Osteocyte (in vitro differentiated cells): ENCODE data around the gene EFCC1. TPM values are rescaled to one million over a fixed set of nuclear protein-coding genes. Genes with fewer than 3 reads are reported as not detected.

Source experiments
- DNase-seq: peaks from one replicate; pipeline ENCODE4 v3.0.0; 2021; ENCODE audit warnings: mixed read lengths; ENCODE audit not compliant: unreplicated experiment; ENCODE audit errors: extremely low spot score
- H3K27ac Mint-ChIP-seq: one replicate; pipeline ENCODE4 v1.8.0; 2021; ENCODE audit warnings: mild to moderate bottlenecking, mixed read lengths; ENCODE audit not compliant: unreplicated experiment
- H3K27me3 Mint-ChIP-seq: one replicate; pipeline ENCODE4 v1.8.0; 2021; ENCODE audit warnings: mixed read lengths; ENCODE audit not compliant: unreplicated experiment
- H3K36me3 Mint-ChIP-seq: one replicate; pipeline ENCODE4 v1.8.0; 2021; ENCODE audit warnings: mixed read lengths; ENCODE audit not compliant: unreplicated experiment
- H3K4me1 Mint-ChIP-seq: one replicate; pipeline ENCODE4 v1.8.0; 2021; ENCODE audit warnings: mixed read lengths; ENCODE audit not compliant: unreplicated experiment
- H3K4me3 Mint-ChIP-seq: one replicate; pipeline ENCODE4 v1.8.0; 2021; ENCODE audit warnings: mild to moderate bottlenecking, moderate library complexity, mixed read lengths; ENCODE audit not compliant: unreplicated experiment
- H3K9me3 Mint-ChIP-seq: one replicate; pipeline ENCODE4 v1.8.0; 2021; ENCODE audit warnings: mixed read lengths; ENCODE audit not compliant: unreplicated experiment
- CTCF ChIP-seq: fragments of 200-600 bp; sonication (generic); IDR thresholded peaks from 2 replicates; pipeline ENCODE4 v1.5.0; 2021; ENCODE audit warnings: antibody characterized with exemption, mild to moderate bottlenecking, moderate library complexity
- total RNA-seq: library from RNA; stranded (reverse); gene quantifications from 2 replicates; pipeline ENCODE4 v1.2.1, GENCODE V29; 2021

The EFCC1 gene
- total RNA-seq, 1 donor from 2014 or later, result not detected

- no peak for DNase-seq
- Mint-ChIP-seq H3K4me1 (peaks cover 11% of the 10 kb centered on the region), H3K9me3 (no peaks in the 10 kb centered on the region), H3K36me3 (no peaks in the 10 kb centered on the region), H3K27ac (no peak overlapping the region), H3K4me3 (no peak overlapping the region), H3K27me3 (peaks cover 26% of the 10 kb centered on the region)
- TF ChIP-seq CTCF, result no peak
Measured at GRCh38 chr3:129027544-129027880, 26.4 kb downstream of the EFCC1 start.

- Mint-ChIP-seq H3K27me3 (peaks cover 26% of the 10 kb centered on the region), H3K36me3 (no peaks in the 10 kb centered on the region), H3K27ac (no peak overlapping the region), H3K4me3 (no peak overlapping the region), H3K9me3 (no peaks in the 10 kb centered on the region), H3K4me1 (peaks cover 11% of the 10 kb centered on the region)
- no peak for DNase-seq
- no peak for TF ChIP-seq CTCF
Measured at GRCh38 chr3:129028866-129029265, 27.8 kb downstream of the EFCC1 start.

GRCh38 chr3:129030611-129031010 lies 29.5 kb downstream of the EFCC1 start:
- Mint-ChIP-seq H3K27ac (no peak overlapping the region), H3K27me3 (peaks cover 16% of the 10 kb centered on the region), H3K36me3 (no peaks in the 10 kb centered on the region), H3K4me1 (peaks cover 11% of the 10 kb centered on the region), H3K9me3 (no peaks in the 10 kb centered on the region), H3K4me3 (no peak overlapping the region)
- no peak for TF ChIP-seq CTCF
- no peak for DNase-seq

GRCh38 chr3:129031476-129032215 lies 30.5 kb downstream of the EFCC1 start:
- no peak overlapping the region for H3K4me3 Mint-ChIP-seq
- H3K36me3 Mint-ChIP-seq, result no peaks in the 10 kb centered on the region
- TF ChIP-seq CTCF, result no peak
- H3K27ac Mint-ChIP-seq, result no peak overlapping the region
- DNase-seq, result no peak
- peaks cover 3% of the 10 kb centered on the region for H3K4me1 Mint-ChIP-seq
- peaks cover 6% of the 10 kb centered on the region for H3K27me3 Mint-ChIP-seq
- no peaks in the 10 kb centered on the region for H3K9me3 Mint-ChIP-seq

GRCh38 chr3:129032716-129033115 lies 31.6 kb downstream of the EFCC1 start:
- no peak for DNase-seq
- Mint-ChIP-seq H3K4me3 (no peak overlapping the region), H3K9me3 (no peaks in the 10 kb centered on the region), H3K27me3 (peaks cover 6% of the 10 kb centered on the region), H3K36me3 (no peaks in the 10 kb centered on the region), H3K27ac (no peak overlapping the region), H3K4me1 (no peaks in the 10 kb centered on the region)
- no peak for TF ChIP-seq CTCF
